Loucy (cell line): Measurements from ENCODE around the gene MYH7.

Source experiments
- EZH2phosphoT487 ChIP-seq: fragments of 200-600 bp; IDR thresholded peaks from 2 replicates; pipeline ENCODE4 v1.6.1; 2018; ENCODE audit warnings: antibody characterized with exemption, mild to moderate bottlenecking, moderate library complexity, borderline replicate concordance
- TF ChIP-seq, protein P1 (sequence below): fragments of 200-600 bp; sonication (generic); conservative IDR thresholded peaks from 2 replicates; pipeline ENCODE4 v1.5.1; 2014; ENCODE audit warnings: mild to moderate bottlenecking, antibody characterized with exemption, low read length

DNA sequence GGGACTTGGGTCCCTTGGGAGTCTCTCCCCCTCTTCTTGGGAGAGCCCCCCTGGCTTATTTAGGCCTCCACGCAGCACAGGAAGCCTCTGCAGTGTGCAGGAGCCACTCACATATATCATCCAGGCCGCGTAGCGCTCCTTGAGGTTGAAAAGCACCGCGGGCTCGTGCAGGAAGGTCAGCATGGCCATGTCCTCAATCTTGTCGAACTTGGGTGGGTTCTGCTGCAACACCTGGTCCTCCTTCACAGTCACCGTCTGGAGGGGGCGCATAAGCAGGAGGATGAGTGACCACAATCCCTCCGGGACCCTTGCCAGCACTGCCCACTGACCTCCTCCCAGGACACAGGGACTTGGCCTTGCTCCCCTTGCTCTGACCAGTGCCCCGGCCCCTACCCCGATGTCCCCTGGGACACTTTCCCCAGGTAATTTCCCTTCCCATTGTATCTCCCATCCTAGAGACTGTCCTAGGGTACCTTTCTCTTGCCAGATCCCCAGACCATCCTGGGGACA is 29.9 kb downstream of the MYH7 start:
- TF ChIP-seq, protein P1, sequence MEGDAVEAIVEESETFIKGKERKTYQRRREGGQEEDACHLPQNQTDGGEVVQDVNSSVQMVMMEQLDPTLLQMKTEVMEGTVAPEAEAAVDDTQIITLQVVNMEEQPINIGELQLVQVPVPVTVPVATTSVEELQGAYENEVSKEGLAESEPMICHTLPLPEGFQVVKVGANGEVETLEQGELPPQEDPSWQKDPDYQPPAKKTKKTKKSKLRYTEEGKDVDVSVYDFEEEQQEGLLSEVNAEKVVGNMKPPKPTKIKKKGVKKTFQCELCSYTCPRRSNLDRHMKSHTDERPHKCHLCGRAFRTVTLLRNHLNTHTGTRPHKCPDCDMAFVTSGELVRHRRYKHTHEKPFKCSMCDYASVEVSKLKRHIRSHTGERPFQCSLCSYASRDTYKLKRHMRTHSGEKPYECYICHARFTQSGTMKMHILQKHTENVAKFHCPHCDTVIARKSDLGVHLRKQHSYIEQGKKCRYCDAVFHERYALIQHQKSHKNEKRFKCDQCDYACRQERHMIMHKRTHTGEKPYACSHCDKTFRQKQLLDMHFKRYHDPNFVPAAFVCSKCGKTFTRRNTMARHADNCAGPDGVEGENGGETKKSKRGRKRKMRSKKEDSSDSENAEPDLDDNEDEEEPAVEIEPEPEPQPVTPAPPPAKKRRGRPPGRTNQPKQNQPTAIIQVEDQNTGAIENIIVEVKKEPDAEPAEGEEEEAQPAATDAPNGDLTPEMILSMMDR, result no peak
- no peak for TF ChIP-seq EZH2phosphoT487
